SU-DHL-6 (cell line): ENCODE data around the gene SHKBP1.

ENCODE experiments used
- H2AFZ ChIP-seq: fragments of 200-600 bp; sonication (generic); 2 replicates; pipeline ENCODE4 v1.6.1; 2014; ENCODE audit warnings: low read depth, mild to moderate bottlenecking, moderate library complexity, mixed read lengths, antibody characterized with exemption, low read length; ENCODE audit not compliant: severe bottlenecking
- H3F3A ChIP-seq: fragments of 200-600 bp; shearing (Covaris generic); 2 replicates; pipeline ENCODE4 v1.6.0; 2016; ENCODE audit warnings: antibody characterized with exemption, mild to moderate bottlenecking; ENCODE audit not compliant: insufficient read depth
- H3K27ac ChIP-seq: fragments of 200-600 bp; sonication (generic); 2 replicates; pipeline ENCODE4 v1.5.1; 2016; ENCODE audit warnings: low read depth, mild to moderate bottlenecking, low read length, moderate library complexity, mixed read lengths
- H3K27me3 ChIP-seq: fragments of 200-600 bp; sonication (generic), shearing (Covaris generic); 2 replicates; pipeline ENCODE4 v1.6.0; 2014; ENCODE audit warnings: mild to moderate bottlenecking, low read length
- H3K36me3 ChIP-seq: fragments of 200-600 bp; sonication (generic); 2 replicates; pipeline ENCODE4 v1.6.1; 2014; ENCODE audit warnings: mild to moderate bottlenecking, low read length, mixed read lengths
- H3K4me2 ChIP-seq: fragments of 300-600, 200-600 bp; shearing (Covaris generic), sonication (generic); 2 replicates; pipeline ENCODE4 v1.6.0; 2014; ENCODE audit warnings: low read length, low read depth, mild to moderate bottlenecking; ENCODE audit not compliant: poor library complexity, severe bottlenecking
- H3K4me3 ChIP-seq: fragments of 200-600 bp; sonication (generic); 2 replicates; pipeline ENCODE4 v1.5.1; 2014; ENCODE audit warnings: antibody characterized with exemption, low read length, mild to moderate bottlenecking, mixed read lengths; ENCODE audit not compliant: insufficient read depth, poor library complexity, severe bottlenecking
- H3K79me2 ChIP-seq: fragments of 200-600 bp; sonication (generic); 2 replicates; pipeline ENCODE4 v1.6.1; 2014; ENCODE audit warnings: mild to moderate bottlenecking, low read length, moderate library complexity; ENCODE audit not compliant: insufficient read depth
- H3K9ac ChIP-seq: fragments of 200-600 bp; sonication (generic); 2 replicates; pipeline ENCODE4 v1.7.0; 2014; ENCODE audit warnings: mild to moderate bottlenecking, low read length
- H3K9me2 ChIP-seq: fragments of 200-600 bp; sonication (generic); replicated peaks from 2 replicates; pipeline ENCODE4 v1.6.1; 2014; ENCODE audit warnings: low read length; ENCODE audit not compliant: insufficient read depth
- H3K9me3 ChIP-seq: fragments of 200-600 bp; sonication (generic); 2 replicates; pipeline ENCODE4 v1.6.1; 2014; ENCODE audit warnings: low read length, mixed read lengths; ENCODE audit not compliant: insufficient read depth
- H4K20me1 ChIP-seq: fragments of 200-600 bp; sonication (generic); 2 replicates; pipeline ENCODE4 v1.6.1; 2014; ENCODE audit warnings: low read depth, mild to moderate bottlenecking, antibody characterized with exemption, low read length, moderate library complexity, mixed read lengths
- CTCF ChIP-seq: fragments of 200-600 bp; sonication (generic); IDR thresholded peaks from one replicate; pipeline ENCODE4 v1.5.1; 2017; ENCODE audit warnings: antibody characterized with exemption, mild to moderate bottlenecking, low read length, moderate library complexity; ENCODE audit not compliant: insufficient read depth, poor library complexity, severe bottlenecking
- EZH2phosphoT487 ChIP-seq: fragments of 200-600 bp; sonication (generic), shearing (Covaris generic); conservative IDR thresholded peaks from 2 replicates; pipeline ENCODE4 v1.6.1; 2018; ENCODE audit warnings: mild to moderate bottlenecking, antibody characterized with exemption, low read length, moderate library complexity, mixed read lengths

The SHKBP1 gene

GRCh38 chr19:40571831-40572495 lies 4.7 kb upstream of the SHKBP1 start:
- H3K4me2 ChIP-seq = no peak overlapping the region
- H3K9me2 ChIP-seq = no peaks in the 10 kb centered on the region
- no peaks in the 10 kb centered on the region for H3K9me3 ChIP-seq
- H4K20me1 ChIP-seq = no peaks in the 10 kb centered on the region
- TF ChIP-seq EZH2phosphoT487 = no peak
- TF ChIP-seq CTCF = no peak
- H3K27ac ChIP-seq = no peak overlapping the region
- peaks cover 5% of the 10 kb centered on the region; the same call in 1 of the 2 replicates for H3F3A ChIP-seq
- no peaks in the 10 kb centered on the region for H3K36me3 ChIP-seq
- H3K9ac ChIP-seq = no peak overlapping the region
- peaks cover 2% of the 10 kb centered on the region; the same call in 1 of the 2 replicates for H3K79me2 ChIP-seq
- no peaks in the 10 kb centered on the region for H3K27me3 ChIP-seq
- H3K4me3 ChIP-seq = no peak overlapping the region
- no peak overlapping the region for H2AFZ ChIP-seq

GRCh38 chr19:40575326-40575725 lies 1.3 kb upstream of the SHKBP1 start:
- peaks cover 5% of the 10 kb centered on the region; the same call in 1 of the 2 replicates for H3F3A ChIP-seq
- H3K9ac ChIP-seq = no peak overlapping the region
- H3K9me3 ChIP-seq = no peaks in the 10 kb centered on the region
- H3K4me3 ChIP-seq = no peak overlapping the region
- no peak overlapping the region for H2AFZ ChIP-seq
- no peaks in the 10 kb centered on the region for H4K20me1 ChIP-seq
- no peak overlapping the region for H3K27ac ChIP-seq
- no peak for TF ChIP-seq EZH2phosphoT487
- no peak for TF ChIP-seq CTCF
- no peaks in the 10 kb centered on the region for H3K36me3 ChIP-seq
- H3K27me3 ChIP-seq = no peaks in the 10 kb centered on the region
- H3K9me2 ChIP-seq = no peaks in the 10 kb centered on the region
- no peak overlapping the region for H3K4me2 ChIP-seq
- peaks cover 9% of the 10 kb centered on the region; the same call in 1 of the 2 replicates for H3K79me2 ChIP-seq

GRCh38 chr19:40576151-40576584 lies 505 bp upstream of the SHKBP1 start:
- no peaks in the 10 kb centered on the region for H3K9me2 ChIP-seq
- peaks cover 9% of the 10 kb centered on the region; the same call in 1 of the 2 replicates for H3K79me2 ChIP-seq
- peak overlapping the region; percentile 96 for H2AFZ ChIP-seq
- H3K27me3 ChIP-seq = no peaks in the 10 kb centered on the region
- no peak for TF ChIP-seq CTCF
- TF ChIP-seq EZH2phosphoT487 = no peak
- peak overlapping the region; percentile 73 for H3K9ac ChIP-seq
- H3K4me2 ChIP-seq = peak overlapping the region; percentile 76
- H4K20me1 ChIP-seq = no peaks in the 10 kb centered on the region
- H3K4me3 ChIP-seq = peak overlapping the region; percentile 86
- no peaks in the 10 kb centered on the region for H3K9me3 ChIP-seq
- peaks cover 5% of the 10 kb centered on the region; the same call in 1 of the 2 replicates for H3F3A ChIP-seq
- no peak overlapping the region for H3K27ac ChIP-seq
- no peaks in the 10 kb centered on the region for H3K36me3 ChIP-seq
